Measurements from ENCODE around the gene C1orf146. TPM values are rescaled to one million over a fixed set of nuclear protein-coding genes. Genes with fewer than 3 reads are reported as not detected.

C1orf146 gene, protein sequence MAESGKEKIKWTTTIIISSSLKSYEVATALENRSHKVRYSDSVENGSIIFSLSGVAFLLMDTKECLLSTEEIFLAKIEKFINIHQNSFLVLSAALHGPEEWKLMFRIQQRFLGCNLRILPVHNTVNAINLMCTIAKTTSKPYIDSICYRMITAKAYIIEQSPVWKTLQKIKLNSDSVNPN
- not detected for polyA plus RNA-seq (2013, experiment 1 of 2)
- not detected for polyA plus RNA-seq (2013, experiment 2 of 2)

DNA sequence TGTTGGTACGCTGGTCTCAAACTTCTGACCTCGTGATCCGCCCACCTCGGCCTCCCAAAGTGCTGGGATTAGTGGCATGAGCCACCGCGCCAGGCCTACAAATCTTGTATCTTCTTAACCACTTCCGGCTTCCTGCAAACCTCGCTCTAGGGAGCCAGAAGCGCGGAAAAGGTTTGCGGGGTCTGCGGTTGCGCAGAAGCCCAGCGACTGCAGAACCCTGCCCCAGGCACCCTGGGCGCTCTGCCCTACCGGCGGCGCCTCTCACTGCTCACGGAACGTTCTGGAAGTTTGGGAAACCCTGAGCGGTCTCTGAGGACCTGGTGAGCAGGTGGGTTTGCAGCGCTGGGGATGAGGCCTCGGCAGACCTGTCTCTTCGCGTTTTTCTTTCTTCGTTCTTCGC lies at the start of gene C1orf146:
Gene C1orf146 (plus strand): TSS at position 195 of the 400 bp plus-strand sequence. CDS start 13,506 bp downstream, outside the sequence.
- H3K27me3 ChIP-seq (ENCODE audit: control insufficient read depth in 3 of 3, insufficient read depth in 3 of 3, low read depth in 1 of 3, low read length in 3 of 3), result no peaks in the 10 kb centered on the region
- no peak within 1 kb of the TSS for H2BK12ac ChIP-seq (ENCODE audit: low read length)
- no peak within 1 kb of the TSS for H3K4ac ChIP-seq (ENCODE audit: low read length)
- no peak for DNase-seq (ENCODE audit: low spot score)
- no peak within 1 kb of the TSS for H3K14ac ChIP-seq (ENCODE audit: low read length)
- no peak within 1 kb of the TSS for H3K4me2 ChIP-seq (ENCODE audit: insufficient read depth, low read length, poor library complexity, severe bottlenecking)
- no peak within 1 kb of the TSS for H3K9ac ChIP-seq (ENCODE audit: low read depth, low read length, poor library complexity)
- no peak within 1 kb of the TSS for H2AK5ac ChIP-seq (ENCODE audit: low read depth, low read length)
- peaks cover 0 to 2% of the 10 kb centered on the region in 2 donors for H3K9me3 ChIP-seq (replicated peaks in 1 of 2; ENCODE audit: control insufficient read depth in 2 of 2, insufficient read depth in 1 of 2, low read depth in 1 of 2, low read length in 2 of 2)
- no peak within 1 kb of the TSS for H2BK15ac ChIP-seq (ENCODE audit: low read length)
- no peak within 1 kb of the TSS for H3K27ac ChIP-seq (replicated peaks; ENCODE audit: low read length)
- no peak within 1 kb of the TSS for H3K18ac ChIP-seq (ENCODE audit: low read length)
- H3K4me3 ChIP-seq (ENCODE audit: low read length in 2 of 2), result no peak within 1 kb of the TSS
- no peaks in the 10 kb centered on the region for H3K79me1 ChIP-seq (ENCODE audit: low read depth, low read length)
- WGBS, 2 donors (ENCODE audit: extremely low coverage in 2 of 2, insufficient read length in 2 of 2, insufficient replicate concordance in 1 of 2), result no CpG with 5 or more reads among the region's 27 CpGs
- peak within 1 kb of the TSS; percentile 21 for H2BK5ac ChIP-seq (ENCODE audit: low read length)
- H4K8ac ChIP-seq (ENCODE audit: low read depth, low read length), result no peak within 1 kb of the TSS
- no peak within 1 kb of the TSS for H3K23ac ChIP-seq (ENCODE audit: low read depth, low read length, poor library complexity)
- peak within 1 kb of the TSS; percentile 53 for H2AFZ ChIP-seq (ENCODE audit: low read length)
- H4K91ac ChIP-seq (ENCODE audit: low read depth, low read length, poor library complexity), result no peak within 1 kb of the TSS
- no peaks in the 10 kb centered on the region for H3K36me3 ChIP-seq (replicated peaks in 1 of 2; ENCODE audit: control insufficient read depth in 2 of 2, insufficient read depth in 2 of 2, low read length in 2 of 2)
- H3K4me1 ChIP-seq (ENCODE audit: control insufficient read depth in 2 of 2, insufficient read depth in 1 of 2, low read depth in 1 of 2, low read length in 2 of 2), result no peaks in the 10 kb centered on the region
- no peak within 1 kb of the TSS for H2BK120ac ChIP-seq (ENCODE audit: low read depth, low read length)

DNA sequence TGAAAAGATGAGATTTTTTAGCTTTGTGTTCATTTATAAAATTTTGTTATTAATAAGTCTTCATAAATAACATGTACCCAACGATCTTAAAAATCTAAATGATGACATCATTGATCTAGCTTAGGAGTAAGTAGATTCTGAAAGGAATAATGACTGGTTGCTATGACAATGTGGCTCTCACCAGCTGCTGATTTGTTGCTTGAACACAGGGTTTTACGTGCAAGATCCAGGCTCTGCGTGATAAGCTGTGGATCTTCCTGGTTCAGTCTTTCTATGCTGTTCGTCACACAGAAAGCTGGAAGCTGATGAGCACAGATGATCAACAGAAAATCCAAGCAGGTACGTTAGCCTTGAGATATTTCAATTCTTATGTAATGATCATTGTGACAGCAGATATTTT lies 49.1 kb upstream of the C1orf146 start:
- Histone ChIP-seq H3K9me3 (replicated peaks in 1 of 2; ENCODE audit: control insufficient read depth in 2 of 2, insufficient read depth in 1 of 2, low read depth in 1 of 2, low read length in 2 of 2) (no peaks in the 10 kb centered on the region), H2AFZ (ENCODE audit: low read length) (peak overlapping the region; percentile 78), H3K27me3 (ENCODE audit: control insufficient read depth in 3 of 3, insufficient read depth in 3 of 3, low read depth in 1 of 3, low read length in 3 of 3) (no peaks in the 10 kb centered on the region), H2AK5ac (ENCODE audit: low read depth, low read length) (no peak overlapping the region), H3K4me2 (ENCODE audit: insufficient read depth, low read length, poor library complexity, severe bottlenecking) (no peak overlapping the region), H2BK12ac (ENCODE audit: low read length) (no peak overlapping the region), H4K91ac (ENCODE audit: low read depth, low read length, poor library complexity) (no peak overlapping the region), H3K18ac (ENCODE audit: low read length) (no peak overlapping the region), H2BK5ac (ENCODE audit: low read length) (no peak overlapping the region), H2BK15ac (ENCODE audit: low read length) (no peak overlapping the region), H3K79me1 (ENCODE audit: low read depth, low read length) (no peaks in the 10 kb centered on the region), H2BK120ac (ENCODE audit: low read depth, low read length) (no peak overlapping the region), H3K4ac (ENCODE audit: low read length) (no peak overlapping the region), H3K14ac (ENCODE audit: low read length) (no peak overlapping the region), H3K36me3 (replicated peaks in 1 of 2; ENCODE audit: control insufficient read depth in 2 of 2, insufficient read depth in 2 of 2, low read length in 2 of 2) (no peaks in the 10 kb centered on the region), H3K4me1 (ENCODE audit: control insufficient read depth in 2 of 2, insufficient read depth in 1 of 2, low read depth in 1 of 2, low read length in 2 of 2) (peaks cover 0 to 4% of the 10 kb centered on the region in 2 donors), H3K9ac (ENCODE audit: low read depth, low read length, poor library complexity) (no peak overlapping the region), H4K8ac (ENCODE audit: low read depth, low read length) (no peak overlapping the region), H3K4me3 (ENCODE audit: low read length in 2 of 2) (no peak overlapping the region), H3K23ac (ENCODE audit: low read depth, low read length, poor library complexity) (no peak overlapping the region), H3K27ac (replicated peaks; ENCODE audit: low read length) (no peak overlapping the region)
- peak; percentile 6 for DNase-seq (ENCODE audit: low spot score)
- WGBS, 2 donors (ENCODE audit: extremely low coverage in 2 of 2, insufficient read length in 2 of 2, insufficient replicate concordance in 1 of 2), result no CpG with 5 or more reads among the region's 5 CpGs

DNA sequence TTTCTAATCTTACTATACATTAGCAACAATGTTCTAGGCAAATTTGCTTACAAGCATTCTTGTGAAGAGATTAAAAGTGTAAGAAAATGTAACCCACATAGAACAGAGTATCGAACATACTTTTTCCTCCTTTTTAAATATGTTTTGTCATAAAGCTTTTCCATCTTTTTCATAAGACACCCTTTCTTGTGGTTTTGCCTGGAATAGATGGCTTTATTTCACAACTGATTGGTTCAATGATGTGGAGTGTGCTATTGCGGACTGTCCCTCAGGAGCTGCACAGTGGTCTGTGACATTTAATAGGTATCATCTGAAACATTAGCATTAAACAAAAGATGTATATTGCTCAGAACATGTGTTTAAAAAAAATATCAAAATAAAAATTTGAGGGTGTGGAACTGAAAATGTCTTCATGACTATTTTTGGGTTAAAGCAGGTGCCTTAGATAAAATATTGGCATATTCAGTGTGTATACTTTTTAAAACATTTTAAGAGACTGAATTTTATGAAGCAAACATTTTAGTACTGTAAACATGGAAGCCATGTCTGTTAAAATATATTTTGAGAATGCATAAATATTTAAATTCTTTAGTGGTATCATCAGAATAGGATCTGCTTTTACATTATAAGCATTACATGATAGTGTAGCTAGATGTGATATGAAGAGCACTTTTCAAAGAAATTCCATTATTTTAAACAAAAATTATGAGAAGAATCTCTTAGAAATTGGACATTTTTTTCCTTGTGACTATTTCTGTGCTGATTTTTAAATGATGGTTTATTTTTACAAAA lies 48.3 kb upstream of the C1orf146 start:
- H3K4ac ChIP-seq (ENCODE audit: low read length), result no peak overlapping the region
- H3K27ac ChIP-seq (replicated peaks; ENCODE audit: low read length), result no peak overlapping the region
- H2BK12ac ChIP-seq (ENCODE audit: low read length), result no peak overlapping the region
- no CpG with 5 or more reads among the region's 2 CpGs for WGBS, 2 donors (ENCODE audit: extremely low coverage in 2 of 2, insufficient read length in 2 of 2, insufficient replicate concordance in 1 of 2)
- no peak overlapping the region for H2BK15ac ChIP-seq (ENCODE audit: low read length)
- peaks cover 0 to 4% of the 10 kb centered on the region in 2 donors for H3K4me1 ChIP-seq (ENCODE audit: control insufficient read depth in 2 of 2, insufficient read depth in 1 of 2, low read depth in 1 of 2, low read length in 2 of 2)
- no peak overlapping the region for H2BK5ac ChIP-seq (ENCODE audit: low read length)
- H3K9me3 ChIP-seq (replicated peaks in 1 of 2; ENCODE audit: control insufficient read depth in 2 of 2, insufficient read depth in 1 of 2, low read depth in 1 of 2, low read length in 2 of 2), result no peaks in the 10 kb centered on the region
- H3K36me3 ChIP-seq (replicated peaks in 1 of 2; ENCODE audit: control insufficient read depth in 2 of 2, insufficient read depth in 2 of 2, low read length in 2 of 2), result no peaks in the 10 kb centered on the region
- no peak overlapping the region for H2AFZ ChIP-seq (ENCODE audit: low read length)
- no peak overlapping the region for H3K23ac ChIP-seq (ENCODE audit: low read depth, low read length, poor library complexity)
- no peak for DNase-seq (ENCODE audit: low spot score)
- H3K9ac ChIP-seq (ENCODE audit: low read depth, low read length, poor library complexity), result no peak overlapping the region
- no peak overlapping the region for H2AK5ac ChIP-seq (ENCODE audit: low read depth, low read length)
- no peak overlapping the region for H4K8ac ChIP-seq (ENCODE audit: low read depth, low read length)
- no peak overlapping the region for H2BK120ac ChIP-seq (ENCODE audit: low read depth, low read length)
- H4K91ac ChIP-seq (ENCODE audit: low read depth, low read length, poor library complexity), result no peak overlapping the region
- H3K14ac ChIP-seq (ENCODE audit: low read length), result no peak overlapping the region
- H3K18ac ChIP-seq (ENCODE audit: low read length), result no peak overlapping the region
- no peaks in the 10 kb centered on the region for H3K27me3 ChIP-seq (ENCODE audit: control insufficient read depth in 3 of 3, insufficient read depth in 3 of 3, low read depth in 1 of 3, low read length in 3 of 3)
- no peak overlapping the region for H3K4me3 ChIP-seq (ENCODE audit: low read length in 2 of 2)
- H3K79me1 ChIP-seq (ENCODE audit: low read depth, low read length), result no peaks in the 10 kb centered on the region
- no peak overlapping the region for H3K4me2 ChIP-seq (ENCODE audit: insufficient read depth, low read length, poor library complexity, severe bottlenecking)

DNA sequence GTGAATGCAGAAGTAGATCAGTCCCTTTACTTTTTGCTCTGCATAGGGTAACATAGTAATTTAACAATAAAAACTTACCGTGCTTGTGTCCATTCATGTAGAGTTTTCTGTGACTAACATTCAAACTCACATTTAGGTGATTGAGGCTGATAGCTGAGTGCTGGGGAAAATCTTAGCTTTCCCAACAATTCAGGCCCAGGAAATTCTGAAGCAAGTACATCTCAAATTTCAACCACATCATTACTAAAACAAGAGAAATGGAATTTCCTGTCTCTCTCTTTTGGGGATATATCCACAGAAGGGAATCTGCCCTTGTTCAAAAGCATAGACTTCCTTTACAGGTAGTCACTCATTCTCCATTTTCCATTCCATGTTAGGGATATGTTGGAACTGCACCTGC lies 33.1 kb upstream of the C1orf146 start:
- no peak overlapping the region for H2BK5ac ChIP-seq (ENCODE audit: low read length)
- no peak overlapping the region for H3K18ac ChIP-seq (ENCODE audit: low read length)
- H4K8ac ChIP-seq (ENCODE audit: low read depth, low read length), result no peak overlapping the region
- no peak for DNase-seq (ENCODE audit: low spot score)
- H3K4me3 ChIP-seq (ENCODE audit: low read length in 2 of 2), result no peak overlapping the region
- no peak overlapping the region for H3K4me2 ChIP-seq (ENCODE audit: insufficient read depth, low read length, poor library complexity, severe bottlenecking)
- peaks cover 1% of the 10 kb centered on the region for H3K79me1 ChIP-seq (ENCODE audit: low read depth, low read length)
- no peak overlapping the region for H2AK5ac ChIP-seq (ENCODE audit: low read depth, low read length)
- H3K9me3 ChIP-seq (replicated peaks in 1 of 2; ENCODE audit: control insufficient read depth in 2 of 2, insufficient read depth in 1 of 2, low read depth in 1 of 2, low read length in 2 of 2), result peaks cover 0 to 3% of the 10 kb centered on the region in 2 donors
- H3K23ac ChIP-seq (ENCODE audit: low read depth, low read length, poor library complexity), result no peak overlapping the region
- H3K27ac ChIP-seq (replicated peaks; ENCODE audit: low read length), result no peak overlapping the region
- peaks cover 0 to 3% of the 10 kb centered on the region in 2 donors for H3K36me3 ChIP-seq (replicated peaks in 1 of 2; ENCODE audit: control insufficient read depth in 2 of 2, insufficient read depth in 2 of 2, low read length in 2 of 2)
- H3K4me1 ChIP-seq (ENCODE audit: control insufficient read depth in 2 of 2, insufficient read depth in 1 of 2, low read depth in 1 of 2, low read length in 2 of 2), result peaks cover 0 to 5% of the 10 kb centered on the region in 2 donors
- no CpG with 5 or more reads among the region's 1 CpG for WGBS, 2 donors (ENCODE audit: extremely low coverage in 2 of 2, insufficient read length in 2 of 2, insufficient replicate concordance in 1 of 2)
- no peak overlapping the region for H3K4ac ChIP-seq (ENCODE audit: low read length)
- H3K14ac ChIP-seq (ENCODE audit: low read length), result no peak overlapping the region
- no peaks in the 10 kb centered on the region for H3K27me3 ChIP-seq (ENCODE audit: control insufficient read depth in 3 of 3, insufficient read depth in 3 of 3, low read depth in 1 of 3, low read length in 3 of 3)
- H2BK12ac ChIP-seq (ENCODE audit: low read length), result no peak overlapping the region
- H3K9ac ChIP-seq (ENCODE audit: low read depth, low read length, poor library complexity), result no peak overlapping the region
- H2BK120ac ChIP-seq (ENCODE audit: low read depth, low read length), result no peak overlapping the region
- no peak overlapping the region for H2BK15ac ChIP-seq (ENCODE audit: low read length)
- no peak overlapping the region for H4K91ac ChIP-seq (ENCODE audit: low read depth, low read length, poor library complexity)
- no peak overlapping the region for H2AFZ ChIP-seq (ENCODE audit: low read length)

Data from neuronal stem cell (in vitro differentiated cells).